Measurements from ENCODE around the gene CRY2. TPM values are rescaled to one million over a fixed set of nuclear protein-coding genes. Genes with fewer than 3 reads are reported as not detected.
A peak's percentile ranks its signal among the peaks of the same experiment; 100 is the strongest.

CRY2 gene
- total and polyA plus RNA-seq, 2 of the 13 experiments (the other 11 are each of a cell fraction or from before 2014, with no cell fraction given), result 10.1 to 12.2 TPM

- TF ChIP-seq ZNF503 (CRISPR knock-in tag; IDR thresholded peaks at IDR 0.05) (no peak; the same call in 1 of the 2 replicates), ZNF263 (CRISPR knock-in tag; IDR thresholded peaks at IDR 0.05) (no peak), THAP11 (CRISPR knock-in tag; IDR thresholded peaks at IDR 0.05) (no peak), ZBTB10 (CRISPR knock-in tag; IDR thresholded peaks at IDR 0.05; ENCODE audit: borderline replicate concordance) (no peak), CTCF (CRISPR knock-in tag; IDR thresholded peaks at IDR 0.05) (peak; percentile 8; the same call in 1 of the 2 replicates), MTA1 (CRISPR knock-in tag; IDR thresholded peaks at IDR 0.05; ENCODE audit: borderline replicate concordance) (peak; percentile 8; the same call in 1 of the 2 replicates), NR1H2 (CRISPR knock-in tag; IDR thresholded peaks at IDR 0.05; ENCODE audit: borderline replicate concordance, low read depth) (no peak), ATF7-NPFF (CRISPR knock-in tag; IDR thresholded peaks at IDR 0.05; ENCODE audit: low read depth) (0 out of 2 replicates have a peak, but pooled peaks have one; percentile 14), ZFX (CRISPR knock-in tag; IDR thresholded peaks at IDR 0.05; ENCODE audit: low read depth) (peak; percentile 39; the same call in 1 of the 2 replicates), PAXIP1 (CRISPR knock-in tag; conservative IDR thresholded peaks at IDR 0.05) (no peak), ZNF776 (CRISPR knock-in tag; IDR thresholded peaks at IDR 0.05) (0 out of 2 replicates have a peak, but pooled peaks have one; percentile 53), ARID4A (CRISPR knock-in tag; IDR thresholded peaks at IDR 0.05; ENCODE audit: borderline replicate concordance) (peak; percentile 9; the same call in 1 of the 2 replicates), RAD51 (IDR thresholded peaks at IDR 0.05; ENCODE audit: borderline replicate concordance) (no peak)
These were observed 75.3 kb downstream of the CRY2 start, which contains the start of gene LARGE2 (continued) for GRCh38 chr11:45922425-45923082.

All from HepG2 (cell line).